Kasumi-1 (cell line): ENCODE results near the gene S100A1.
"Not testable (repeated sequence)": the region's sequence is repeated elsewhere in the genome, so short reads cannot be mapped to it uniquely, and the experiment has no call there.

Experiments
- DNase-seq, 2 experiments: peaks; one replicate each; lab custom pipeline; 2025; lab: John Stamatoyannopoulos, UW

Gene S100A1

GRCh38 chr1:153658400-153659174 is 30.4 kb downstream of the S100A1 start, which contains the start of gene SNAPIN:
Gene SNAPIN, plus strand, starts transcription at chr1:153658703. Its CDS starts 41 bp downstream, at chr1:153658744.
- peak; percentile 91 for DNase-seq

DNA sequence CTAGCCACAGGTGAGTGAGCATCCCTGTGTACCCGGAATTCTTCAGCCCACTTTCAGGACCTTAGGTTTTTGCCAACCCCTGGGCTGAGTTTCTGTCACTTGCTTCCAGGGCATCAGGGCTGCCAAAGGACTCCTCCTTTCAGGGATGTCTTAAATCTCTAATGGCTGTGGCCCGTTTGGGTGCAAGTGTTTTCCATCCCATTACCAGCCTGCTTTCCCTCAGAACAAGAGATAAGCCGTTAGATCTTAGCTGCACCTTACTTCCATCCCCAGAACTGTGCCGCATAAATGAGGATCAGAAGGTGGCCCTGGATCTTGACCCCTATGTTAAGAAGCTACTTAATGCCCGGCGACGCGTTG is 30.9 kb downstream of the S100A1 start:
- DNase-seq: no peak

DNA sequence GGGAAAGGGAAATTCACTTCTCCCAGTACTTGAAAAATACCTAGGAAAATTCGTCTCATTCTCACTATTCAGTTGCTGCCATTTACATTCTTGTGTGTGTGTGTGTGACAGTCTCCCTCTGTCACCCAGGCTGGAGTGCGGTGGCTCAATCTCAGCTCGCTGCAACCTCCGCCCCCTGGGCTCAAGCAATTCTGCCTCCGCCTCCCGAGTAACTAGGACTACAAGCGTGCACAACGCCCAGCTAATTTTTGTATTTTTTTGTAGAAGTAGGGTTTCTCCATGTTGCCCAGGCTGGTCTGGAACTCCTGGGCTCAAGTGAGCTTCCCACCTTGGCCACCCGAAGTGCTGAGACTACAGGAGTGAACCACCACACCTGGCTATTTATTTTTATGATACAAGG is 31.4 kb downstream of the S100A1 start:
- DNase-seq: no peak

GRCh38 chr1:153661111-153661708 is 33.0 kb downstream of the S100A1 start:
- DNase-seq: no peak

- no peak for DNase-seq
These were observed 34.0 kb downstream of the S100A1 start for GRCh38 chr1:153662269-153662668.

DNA sequence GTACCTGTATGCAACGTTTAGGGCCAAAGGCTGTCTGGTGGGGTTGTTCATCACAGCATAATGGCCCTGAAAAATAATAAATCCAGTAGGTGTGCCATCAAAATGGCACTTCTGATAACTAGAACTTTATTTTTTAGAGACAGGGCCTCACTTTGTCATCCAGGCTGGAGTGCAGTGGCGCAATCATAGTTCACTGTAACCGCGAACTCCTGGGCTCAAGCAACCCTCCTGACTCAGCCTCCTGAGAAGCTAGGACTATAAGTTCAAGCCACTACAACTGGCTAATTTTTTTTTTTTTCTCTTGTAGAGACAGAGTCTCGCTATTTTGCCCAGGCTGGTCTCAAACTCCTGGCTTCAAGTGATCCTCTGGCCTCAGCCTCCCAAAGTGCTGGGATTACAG is 35.0 kb downstream of the S100A1 start:
- DNase-seq: no peak

DNA sequence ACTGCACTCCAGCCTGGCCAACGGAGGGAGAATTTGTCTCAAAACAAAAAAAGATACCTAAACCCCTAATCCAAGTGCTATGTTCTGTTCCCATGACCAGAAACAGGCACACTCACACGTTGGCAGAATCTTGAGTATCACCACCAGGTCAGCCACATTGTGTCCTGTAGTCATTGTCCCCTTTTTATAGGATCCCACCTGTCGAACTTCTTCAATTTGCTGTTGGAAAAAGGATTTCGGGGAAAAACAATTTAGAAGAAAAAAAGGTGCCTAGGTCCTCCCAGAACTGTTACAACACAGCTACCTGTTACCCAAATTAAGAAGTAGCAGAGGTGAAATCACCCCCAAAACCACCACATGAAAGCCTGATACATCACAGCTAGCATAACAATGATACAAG is 39.2 kb downstream of the S100A1 start:
- DNase-seq: no peak

GRCh38 chr1:153668672-153669071 is 40.4 kb downstream of the S100A1 start:
- not testable (repeated sequence) for DNase-seq

DNA sequence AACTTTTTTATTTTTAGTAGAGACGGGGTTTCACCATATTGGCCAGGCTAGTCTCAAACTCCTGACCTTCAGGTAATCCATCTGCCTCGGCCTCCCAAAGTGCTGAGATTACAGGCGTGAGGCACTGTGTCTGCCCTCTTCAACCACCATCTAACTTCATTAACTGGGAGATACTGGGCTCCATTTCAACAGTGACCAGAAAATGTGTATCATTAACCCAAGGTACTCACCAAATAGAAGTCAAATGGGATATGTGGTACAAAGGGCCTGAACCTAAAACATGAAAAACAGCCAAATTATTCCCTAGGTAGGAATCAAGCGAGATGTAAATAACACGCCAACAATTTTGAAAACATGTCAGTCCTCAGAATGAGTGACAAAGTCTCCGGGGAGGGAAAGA is 41.4 kb downstream of the S100A1 start:
- DNase-seq: no peak

DNA sequence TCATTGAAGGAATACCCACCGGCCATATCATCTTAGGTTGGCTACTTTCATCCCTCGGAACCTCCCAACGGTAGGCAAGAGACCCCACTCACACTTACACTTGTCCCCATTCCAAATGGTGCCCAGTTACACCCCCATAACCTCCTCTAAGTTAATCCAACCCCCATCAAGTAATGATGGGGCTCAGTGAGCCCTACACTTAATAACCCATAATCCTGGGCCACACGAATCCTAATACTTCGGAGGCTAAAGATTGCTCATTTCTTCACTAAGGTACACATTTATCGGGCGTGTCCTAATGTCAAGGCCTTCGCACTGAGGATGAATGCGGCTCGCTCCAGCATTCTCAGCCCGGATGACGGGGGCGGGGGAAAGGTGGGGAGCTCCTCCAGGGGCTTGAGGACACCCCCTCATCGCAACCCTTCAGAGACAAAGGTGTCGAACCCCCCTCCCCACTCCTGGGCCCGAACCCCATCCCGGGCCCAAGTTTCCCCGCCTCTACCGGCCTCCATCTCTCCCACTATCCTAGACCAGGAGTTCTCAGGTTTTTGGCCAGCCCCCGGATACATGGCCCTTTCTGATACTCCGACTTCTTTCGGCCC is 42.1 kb downstream of the S100A1 start:
- DNase-seq: no peak

DNA sequence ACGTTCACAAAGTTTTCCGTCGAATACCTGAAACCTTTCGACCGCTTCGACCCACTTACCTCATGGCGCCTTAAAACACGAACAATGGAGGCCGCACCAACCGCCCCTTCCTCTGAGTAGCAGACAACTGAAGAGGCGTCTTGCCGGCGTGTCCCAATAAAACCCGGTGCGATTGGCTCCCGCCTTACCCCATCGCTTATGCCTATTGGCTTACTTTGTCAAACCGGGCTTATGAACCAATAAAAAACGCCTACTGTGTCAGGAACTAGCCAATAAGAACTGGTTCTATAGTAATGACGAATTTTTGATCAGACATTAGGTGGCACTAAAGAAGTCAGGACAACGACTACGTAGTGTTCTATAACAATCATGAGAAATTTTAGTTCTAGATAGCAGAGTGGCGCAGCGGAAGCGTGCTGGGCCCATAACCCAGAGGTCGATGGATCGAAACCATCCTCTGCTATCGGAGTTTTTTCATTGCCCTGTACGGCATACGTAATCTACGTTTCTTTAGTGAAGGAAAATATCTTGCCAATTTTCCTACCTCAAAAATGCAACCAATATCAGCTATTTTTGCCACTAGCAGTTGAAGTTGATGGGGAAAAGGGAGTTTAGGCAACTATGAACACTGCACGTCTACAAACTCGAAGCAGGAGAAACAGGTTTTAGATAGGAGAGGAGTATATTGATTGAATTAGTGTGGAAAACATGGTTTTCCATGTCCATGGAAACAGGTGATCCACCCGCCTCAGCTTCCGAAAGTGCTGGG is 42.8 kb downstream of the S100A1 start, which contains the start of gene ILF2:
TSS of gene ILF2 (minus strand) at position 135 of the 769 bp plus-strand sequence. CDS start at position 64, 71 bp downstream.
- DNase-seq: peak; percentile 99

DNA sequence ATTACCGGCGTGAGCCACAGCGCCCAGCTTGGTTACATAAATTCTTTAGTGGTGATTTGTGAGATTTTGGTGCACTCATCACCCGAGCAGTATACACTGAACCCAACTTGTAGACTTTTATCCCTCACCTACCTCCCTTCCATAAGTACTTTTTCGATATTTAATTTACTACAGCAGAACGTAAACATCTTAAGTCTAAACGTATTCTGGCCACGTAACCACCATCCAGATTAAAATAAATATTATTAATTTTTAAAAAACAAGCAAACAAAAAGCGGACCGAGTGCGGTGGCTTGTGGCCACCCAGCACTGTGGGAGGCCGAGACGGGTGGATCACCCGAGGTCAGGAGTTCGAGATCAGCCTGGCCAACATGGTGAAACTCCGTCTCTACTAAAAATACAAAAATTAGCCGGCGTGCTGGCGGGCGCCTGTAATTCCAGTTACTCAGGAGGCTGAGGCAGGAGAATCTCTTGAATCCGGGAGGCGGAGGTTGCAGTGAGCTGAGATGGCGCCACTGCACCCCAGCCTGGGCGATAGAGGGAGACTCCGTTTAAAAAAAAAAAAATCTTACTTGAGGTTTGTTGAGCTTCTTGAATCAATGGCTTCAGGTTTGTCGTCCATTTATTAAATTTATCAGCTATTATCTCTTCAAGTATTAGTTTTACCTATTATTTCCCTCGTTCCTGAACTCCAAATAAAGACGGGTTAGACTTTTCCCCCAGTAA is 43.6 kb downstream of the S100A1 start:
- DNase-seq: peak; percentile 57 to 58

- DNase-seq: no peak
These were observed 45.3 kb downstream of the S100A1 start for GRCh38 chr1:153673511-153673910.

DNA sequence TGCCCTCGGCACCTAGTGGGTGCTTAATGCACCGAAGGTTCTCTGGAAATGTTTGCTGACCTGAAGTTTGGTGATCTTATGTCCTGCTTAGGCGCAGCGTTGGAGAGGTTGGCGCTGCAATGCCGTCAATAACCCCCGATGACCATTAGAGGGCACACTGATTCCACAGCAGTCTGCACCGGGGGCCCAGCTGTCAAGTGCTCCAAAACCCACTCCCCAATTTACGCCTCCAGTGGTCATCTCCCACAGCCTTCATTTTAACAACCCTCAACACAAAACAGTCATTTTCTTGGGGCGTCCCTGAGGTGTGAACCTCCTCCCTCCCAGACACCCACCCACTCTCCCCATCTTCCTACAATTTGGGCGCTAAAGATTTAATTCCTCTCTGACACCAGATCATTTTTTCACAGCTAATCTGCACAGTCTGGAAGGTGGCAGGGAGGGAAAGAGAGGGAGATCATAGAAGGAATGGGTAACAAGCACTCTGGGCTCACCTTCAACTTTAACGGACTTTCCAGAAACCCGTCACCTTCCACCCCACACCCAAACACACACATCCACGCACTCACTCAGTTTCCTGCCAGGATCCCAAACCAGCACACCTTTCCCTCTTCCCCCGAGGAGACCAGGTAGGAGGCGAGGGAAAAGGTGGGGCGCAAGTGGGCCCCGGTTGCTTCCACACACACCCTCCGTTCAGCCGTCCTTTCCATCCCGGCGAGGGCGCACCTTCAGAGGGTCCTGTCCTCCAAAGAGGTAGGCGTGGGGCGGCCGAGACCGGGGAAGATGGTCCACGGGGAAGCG is 49.7 kb downstream of the S100A1 start:
- peak; percentile 22 to 54 for DNase-seq

DNA sequence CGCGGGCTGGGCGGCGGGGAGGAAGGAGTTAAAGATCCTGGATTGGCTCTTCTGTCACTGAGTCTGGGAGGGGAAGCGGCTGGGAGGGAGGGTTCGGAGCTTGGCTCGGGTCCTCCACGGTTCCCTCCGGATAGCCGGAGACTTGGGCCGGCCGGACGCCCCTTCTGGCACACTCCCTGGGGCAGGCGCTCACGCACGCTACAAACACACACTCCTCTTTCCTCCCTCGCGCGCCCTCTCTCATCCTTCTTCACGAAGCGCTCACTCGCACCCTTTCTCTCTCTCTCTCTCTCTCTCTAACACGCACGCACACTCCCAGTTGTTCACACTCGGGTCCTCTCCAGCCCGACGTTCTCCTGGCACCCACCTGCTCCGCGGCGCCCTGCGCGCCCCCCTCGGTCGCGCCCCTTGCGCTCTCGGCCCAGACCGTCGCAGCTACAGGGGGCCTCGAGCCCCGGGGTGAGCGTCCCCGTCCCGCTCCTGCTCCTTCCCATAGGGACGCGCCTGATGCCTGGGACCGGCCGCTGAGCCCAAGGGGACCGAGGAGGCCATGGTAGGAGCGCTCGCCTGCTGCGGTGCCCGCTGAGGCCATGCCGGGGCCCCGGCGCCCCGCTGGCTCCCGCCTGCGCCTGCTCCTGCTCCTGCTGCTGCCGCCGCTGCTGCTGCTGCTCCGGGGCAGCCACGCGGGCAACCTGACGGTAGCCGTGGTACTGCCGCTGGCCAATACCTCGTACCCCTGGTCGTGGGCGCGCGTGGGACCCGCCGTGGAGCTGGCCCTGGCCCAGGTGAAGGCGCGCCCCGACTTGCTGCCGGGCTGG is 50.5 kb downstream of the S100A1 start, which contains the start of gene NPR1:
TSS of gene NPR1 (plus strand) at position 170 of the 818 bp plus-strand sequence. CDS start at position 591, 421 bp downstream.
- DNase-seq: peak in 1 of 2 experiments; percentile 26

DNA sequence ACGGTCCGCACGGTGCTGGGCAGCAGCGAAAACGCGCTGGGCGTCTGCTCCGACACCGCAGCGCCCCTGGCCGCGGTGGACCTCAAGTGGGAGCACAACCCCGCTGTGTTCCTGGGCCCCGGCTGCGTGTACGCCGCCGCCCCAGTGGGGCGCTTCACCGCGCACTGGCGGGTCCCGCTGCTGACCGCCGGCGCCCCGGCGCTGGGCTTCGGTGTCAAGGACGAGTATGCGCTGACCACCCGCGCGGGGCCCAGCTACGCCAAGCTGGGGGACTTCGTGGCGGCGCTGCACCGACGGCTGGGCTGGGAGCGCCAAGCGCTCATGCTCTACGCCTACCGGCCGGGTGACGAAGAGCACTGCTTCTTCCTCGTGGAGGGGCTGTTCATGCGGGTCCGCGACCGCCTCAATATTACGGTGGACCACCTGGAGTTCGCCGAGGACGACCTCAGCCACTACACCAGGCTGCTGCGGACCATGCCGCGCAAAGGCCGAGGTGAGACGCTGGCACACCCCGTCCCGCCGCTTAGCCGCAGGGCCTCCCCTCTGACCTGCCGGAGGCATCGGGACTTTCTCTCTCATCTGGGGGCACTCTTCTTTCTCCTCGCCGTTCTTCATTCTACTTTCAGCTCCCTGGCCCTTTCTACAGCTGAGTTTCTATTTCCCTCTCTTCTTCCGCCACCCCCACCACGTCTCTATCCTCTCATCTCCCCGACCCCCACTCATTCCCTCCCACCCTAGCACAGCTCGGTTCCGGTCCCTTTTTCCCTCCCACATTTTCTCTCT is 51.3 kb downstream of the S100A1 start:
- no peak for DNase-seq

- DNase-seq: no peak
These were observed 51.8 kb downstream of the S100A1 start for GRCh38 chr1:153680120-153680403.
